HepG2 (cell line): ENCODE data around the gene APBA3. TPM values are rescaled to one million over a fixed set of nuclear protein-coding genes. Genes with fewer than 3 reads are reported as not detected.

Experiments
- ATAC-seq: fragments of 200-7000 bp; cut with Tn5 transposase; 3 replicates; pipeline ENCODE4 v1.9.1; 2020; ENCODE audit warnings: mild to moderate bottlenecking, moderate library complexity
- BruUV-seq: library from RNA; stranded (reverse); fragments of 400-500 nt; replicated peaks from 2 replicates; lab custom pipeline; 2021; lab: Mats Ljungman, UMichigan
- CTCF ChIA-PET: fragments of 300-600 bp; formaldehyde crosslinking; extraction: SDS; loops from one replicate; lab custom pipeline; 2021; ENCODE audit warnings: low total read pairs, inconsistent platforms, low intra/inter-chr PET ratio; lab: Yijun Ruan, JAX
- POLR2A ChIA-PET: fragments of 350-600 bp; sonication (Branson Sonifier 250); formaldehyde crosslinking; loops from one replicate; lab custom pipeline; 2020; ENCODE audit warnings: antibody characterized with exemption, inconsistent platforms; lab: Yijun Ruan, JAX
- DNase-seq: peaks from one replicate; pipeline ENCODE4 v3.0.0-alpha.2; 2015; ENCODE audit warnings: low spot score
- FAIRE-seq: peaks from 3 replicates; lab custom pipeline; 2011; peaks lifted over from hg19 to GRCh38; lab: Jason Lieb, UNC
- H2AFZ ChIP-seq: one replicate; pipeline ENCODE4 v1.6.1; 2011; ENCODE audit warnings: low read length, inconsistent platforms
- H3K27ac ChIP-seq: fragments of 300-600 bp; 3 replicates; pipeline ENCODE4 v1.8.0; 2011; ENCODE audit warnings: mixed run types, mild to moderate bottlenecking, mixed read lengths, low read length, inconsistent platforms; ENCODE audit not compliant: insufficient read depth; ENCODE audit errors: extremely low read length
- H3K27me3 ChIP-seq, 2 experiments: fragments of 200-600 bp in 1 of 2; 2 replicates in 1 of 2; 3 replicates in 1 of 2; pipeline versions ENCODE4 v1.6.0 to v1.8.0; 2011; ENCODE audit warnings: low read length in 2 of 2, mild to moderate bottlenecking in 2 of 2, moderate library complexity in 2 of 2, inconsistent platforms in 1 of 2; ENCODE audit not compliant: insufficient read depth in 2 of 2, control insufficient read depth in 1 of 2
- H3K36me3 ChIP-seq, 2 experiments: fragments of 200-600 bp in 1 of 2; replicated peaks in 1 of 2; 2 replicates in 1 of 2; 3 replicates in 1 of 2; pipeline versions ENCODE4 v1.5.1 to v1.8.0; 2011; ENCODE audit warnings: low read length in 2 of 2, inconsistent platforms in 1 of 2; ENCODE audit not compliant: insufficient read depth in 2 of 2, control insufficient read depth in 1 of 2
- H3K4me1 ChIP-seq: 2 replicates; pipeline ENCODE4 v1.5.1; 2012; ENCODE audit warnings: low read length, inconsistent platforms; ENCODE audit not compliant: insufficient read depth
- H3K4me2 ChIP-seq: 2 replicates; pipeline ENCODE4 v1.6.0; 2011; ENCODE audit warnings: low read depth, low read length, inconsistent platforms
- H3K4me3 ChIP-seq, 3 experiments: fragments of 200-600 bp in 1 of 3; sonication (generic), shearing (Covaris generic) in 1 of 3; replicated peaks in 1 of 3; 2 replicates each; pipeline ENCODE4 v1.5.1; 2011 to 2016; ENCODE audit warnings: low read length in 3 of 3, inconsistent platforms in 2 of 3, low read depth in 2 of 3, mild to moderate bottlenecking in 2 of 3, control low read depth in 1 of 3, mixed read lengths in 1 of 3; ENCODE audit not compliant: insufficient read depth in 1 of 3
- H3K79me2 ChIP-seq: one replicate; pipeline ENCODE4 v1.6.1; 2011; ENCODE audit warnings: low read length, inconsistent platforms; ENCODE audit not compliant: insufficient read depth
- H3K9ac ChIP-seq: 2 replicates; pipeline ENCODE4 v1.6.0; 2011; ENCODE audit warnings: mild to moderate bottlenecking, low read depth, low read length, inconsistent platforms; ENCODE audit not compliant: insufficient read depth
- H3K9me3 ChIP-seq: 2 replicates; pipeline ENCODE4 v1.5.1; 2012; ENCODE audit warnings: mild to moderate bottlenecking, low read length
- H4K20me1 ChIP-seq: 2 replicates; pipeline ENCODE4 v1.6.0; 2011; ENCODE audit warnings: inconsistent platforms, mild to moderate bottlenecking, low read length, moderate library complexity; ENCODE audit not compliant: insufficient read depth
- CCDC6 ChIP-seq: sonication (generic); formaldehyde crosslinking; IDR thresholded peaks from 2 replicates; pipeline ENCODE4 v1.8.1; 2022; ENCODE audit warnings: mild to moderate bottlenecking, missing genetic modification reagents, moderate library complexity
- FOXK1 ChIP-seq: sonication (generic); formaldehyde crosslinking; IDR thresholded peaks from 2 replicates; pipeline ENCODE4 v1.4.0; 2020; ENCODE audit warnings: low read depth, missing genetic modification reagents, borderline replicate concordance
- MAX ChIP-seq: IDR thresholded peaks from 2 replicates; pipeline ENCODE4 v1.6.1; 2012; ENCODE audit warnings: inconsistent platforms
- MYNN ChIP-seq: sonication (generic); formaldehyde crosslinking; IDR thresholded peaks from 2 replicates; pipeline ENCODE4 v1.4.0; 2020; ENCODE audit warnings: mild to moderate bottlenecking, low read depth, missing genetic modification reagents
- ZFP62 ChIP-seq: sonication (generic); formaldehyde crosslinking; IDR thresholded peaks from 2 replicates; pipeline ENCODE4 v1.4.0; 2020; ENCODE audit warnings: missing genetic modification reagents
- WGBS: methylation state at CpG from one replicate; pipeline ENCODE4 v1.1.6; 2017; ENCODE audit warnings: low lambda C conversion rate; 5-methylcytosine and 5-hydroxymethylcytosine counted together
- in situ Hi-C: cut with HindIII; loops from 2 replicates; pipeline ENCODE4 v1.10.0; 2017; ENCODE audit warnings: low pct_unique_long_range_greater_than_20kb; ENCODE audit not compliant: extremely low pct_ligation_motif_present
- intact Hi-C: fragments of 100-400 bp; cut with micrococcal nuclease; formaldehyde crosslinking; loops from one replicate; pipeline ENCODE4 v1.10.0; 2022; ENCODE audit not compliant: unreplicated experiment
- polyA plus RNA-seq, 8 experiments: library from polyadenylated mRNA; depleted of rRNA in 3 of 8; stranded (reverse) in 7 of 8; unstranded in 1 of 8; fragments of >200 nt; fragmentation: Illumina TruSeq in 4 of 8; extraction: Trizol in 4 of 8; gene quantifications; 2 replicates each; pipeline versions ENCODE4 v1.2.1 to v1.2.3, GENCODE V29; 2011 to 2016; ENCODE audit warnings: low read depth in 4 of 8, missing spikeins in 1 of 8, mixed read lengths in 1 of 8; ENCODE audit not compliant: insufficient read depth in 1 of 8
- total RNA-seq, 5 experiments: library from RNA; depleted of rRNA; stranded (reverse); fragments of >200 nt; fragmentation: Illumina TruSeq; extraction: Trizol; gene quantifications; 2 replicates each; pipeline ENCODE4 v1.2.3, GENCODE V29; 2016; ENCODE audit warnings: low read depth in 1 of 5
- TF ChIP-seq, protein P1 (sequence below): sonication (generic); formaldehyde crosslinking; IDR thresholded peaks from 2 replicates; pipeline ENCODE4; 2020; ENCODE audit warnings: missing genetic modification reagents, mild to moderate bottlenecking, borderline replicate concordance

The APBA3 gene
- total and polyA plus RNA-seq, 2 of the 13 experiments (the other 11 are each of a cell fraction or from before 2014, with no cell fraction given), result 14.2 to 14.3 TPM

DNA sequence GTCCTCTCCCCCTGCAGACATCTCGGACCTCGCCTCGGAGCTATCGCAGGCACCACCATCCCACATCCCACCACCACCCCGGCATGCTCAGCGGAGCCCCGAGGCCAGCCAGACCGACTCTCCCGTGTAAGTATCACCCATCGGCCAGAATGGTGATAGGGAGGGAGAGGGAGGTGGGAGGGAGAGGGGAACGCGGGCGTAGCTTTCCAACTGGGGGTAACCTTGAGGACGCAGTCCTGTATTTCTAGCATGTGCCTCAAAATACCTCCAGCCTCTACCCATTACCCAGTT lies 27.2 kb downstream of the APBA3 start:
- ATAC-seq, result no peak
- FAIRE-seq, result no peak

More for the DNA sequence above, 27.2 kb downstream of the APBA3 start:
- H3K4me1 ChIP-seq, result no peaks in the 10 kb centered on the region
- H3K27me3 ChIP-seq, result no peaks in the 10 kb centered on the region
- 0 out of 5 replicates have a peak, but pooled peaks cover 0 to 3% of the 10 kb centered on the region in 2 experiments for H3K36me3 ChIP-seq
- no peak overlapping the region for H3K4me2 ChIP-seq
- POLR2A ChIA-PET, result no interaction called here
- no peaks in the 10 kb centered on the region for H3K79me2 ChIP-seq
- in situ Hi-C loops, result no loop called here
- TF ChIP-seq, protein P1, sequence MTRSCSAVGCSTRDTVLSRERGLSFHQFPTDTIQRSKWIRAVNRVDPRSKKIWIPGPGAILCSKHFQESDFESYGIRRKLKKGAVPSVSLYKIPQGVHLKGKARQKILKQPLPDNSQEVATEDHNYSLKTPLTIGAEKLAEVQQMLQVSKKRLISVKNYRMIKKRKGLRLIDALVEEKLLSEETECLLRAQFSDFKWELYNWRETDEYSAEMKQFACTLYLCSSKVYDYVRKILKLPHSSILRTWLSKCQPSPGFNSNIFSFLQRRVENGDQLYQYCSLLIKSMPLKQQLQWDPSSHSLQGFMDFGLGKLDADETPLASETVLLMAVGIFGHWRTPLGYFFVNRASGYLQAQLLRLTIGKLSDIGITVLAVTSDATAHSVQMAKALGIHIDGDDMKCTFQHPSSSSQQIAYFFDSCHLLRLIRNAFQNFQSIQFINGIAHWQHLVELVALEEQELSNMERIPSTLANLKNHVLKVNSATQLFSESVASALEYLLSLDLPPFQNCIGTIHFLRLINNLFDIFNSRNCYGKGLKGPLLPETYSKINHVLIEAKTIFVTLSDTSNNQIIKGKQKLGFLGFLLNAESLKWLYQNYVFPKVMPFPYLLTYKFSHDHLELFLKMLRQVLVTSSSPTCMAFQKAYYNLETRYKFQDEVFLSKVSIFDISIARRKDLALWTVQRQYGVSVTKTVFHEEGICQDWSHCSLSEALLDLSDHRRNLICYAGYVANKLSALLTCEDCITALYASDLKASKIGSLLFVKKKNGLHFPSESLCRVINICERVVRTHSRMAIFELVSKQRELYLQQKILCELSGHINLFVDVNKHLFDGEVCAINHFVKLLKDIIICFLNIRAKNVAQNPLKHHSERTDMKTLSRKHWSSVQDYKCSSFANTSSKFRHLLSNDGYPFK (CRISPR knock-in tag), result no peak
- TF ChIP-seq CCDC6 (CRISPR knock-in tag) (no peak), FOXK1 (CRISPR knock-in tag) (no peak), MAX (no peak), MYNN (CRISPR knock-in tag) (no peak), ZFP62 (CRISPR knock-in tag) (no peak)
- TF ChIP-seq, all 625 proteins: peak for 0
- Histone ChIP-seq H4K20me1 (no peaks in the 10 kb centered on the region), H2AFZ (no peak overlapping the region), H3K4me3 (no peak overlapping the region), H3K27ac (no peak overlapping the region), H3K9me3 (no peaks in the 10 kb centered on the region), H3K9ac (no peak overlapping the region)
- WGBS, result 98% methylated on average over 14 of the region's 14 CpGs
- no peak for DNase-seq
- BruUV-seq, result no TSS peak
- intact Hi-C loops, result no loop called here
- CTCF ChIA-PET, result no interaction called here
